ENCODE data around the gene RSAD1.

RSAD1 gene

DNA sequence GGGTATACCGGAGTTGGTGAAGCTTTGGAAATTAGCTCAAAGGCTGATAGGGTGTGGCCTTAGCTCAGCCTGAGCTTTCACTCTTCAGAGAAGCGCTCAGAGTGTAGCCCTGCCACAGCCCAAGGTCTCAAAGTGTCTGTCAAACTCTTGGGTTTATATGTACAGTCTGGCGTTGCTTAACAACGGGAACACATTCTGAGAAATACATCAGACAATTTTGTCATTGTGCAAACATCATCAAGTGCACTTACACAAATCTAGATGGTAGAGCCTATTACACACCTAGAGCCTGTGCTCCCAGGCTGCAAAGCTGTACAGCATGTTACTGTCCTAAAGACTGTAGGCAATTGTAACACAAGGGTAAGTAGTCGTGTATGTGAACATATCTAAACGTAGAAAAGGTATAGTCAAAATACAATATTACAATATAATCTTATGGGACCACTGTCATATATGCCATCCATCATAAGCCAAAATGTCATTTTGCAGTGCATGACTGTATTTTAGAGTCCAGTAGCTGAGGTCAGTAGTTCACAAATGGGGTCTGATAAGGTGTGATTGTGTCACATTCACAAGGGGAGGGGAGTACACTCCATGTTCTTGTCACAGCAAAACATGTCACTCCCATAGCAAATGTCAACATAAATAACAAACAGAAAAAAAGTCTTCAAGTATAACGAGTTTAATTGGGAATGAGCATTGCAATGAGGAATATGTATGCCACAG, 30.6 kb upstream of the RSAD1 start:
- Mint-ChIP-seq H3K9me3 (no peaks in the 10 kb centered on the region), H3K36me3 (ENCODE audit: low read depth) (no peaks in the 10 kb centered on the region), H3K27me3 (no peaks in the 10 kb centered on the region), H3K4me1 (no peaks in the 10 kb centered on the region), H3K27ac (no peak overlapping the region), H3K4me3 (no peak overlapping the region)
- DNase-seq (no peak), ATAC-seq (no peak)

DNA sequence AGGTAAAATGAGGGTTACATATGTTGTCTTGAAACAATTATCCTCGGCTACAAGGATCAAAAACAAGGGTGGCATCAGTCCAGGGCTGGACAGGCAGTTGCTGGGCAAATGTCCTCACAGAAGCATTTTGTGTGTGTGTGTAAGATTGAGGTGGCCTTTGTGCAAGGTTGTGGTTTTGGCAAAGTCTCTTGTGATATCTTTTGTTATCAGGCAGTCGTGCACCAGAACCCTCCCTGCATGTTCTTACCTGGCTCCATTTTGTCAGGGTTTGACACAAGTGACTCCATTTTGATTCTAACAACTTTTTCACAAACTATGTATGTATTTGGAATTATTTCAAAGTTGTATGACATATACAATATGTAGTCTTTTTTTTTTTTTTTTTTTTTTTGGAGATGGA, 30.0 kb upstream of the RSAD1 start:
- H3K4me1 Mint-ChIP-seq: no peaks in the 10 kb centered on the region
- no peak overlapping the region for H3K4me3 Mint-ChIP-seq
- no peaks in the 10 kb centered on the region for H3K36me3 Mint-ChIP-seq (ENCODE audit: low read depth)
- DNase-seq: no peak
- no peak overlapping the region for H3K27ac Mint-ChIP-seq
- no peaks in the 10 kb centered on the region for H3K9me3 Mint-ChIP-seq
- ATAC-seq: no peak
- H3K27me3 Mint-ChIP-seq: no peaks in the 10 kb centered on the region

GRCh38 chr17:50451943-50452629, 26.6 kb upstream of the RSAD1 start:
- Mint-ChIP-seq H3K27me3 (no peaks in the 10 kb centered on the region), H3K4me3 (no peak overlapping the region), H3K9me3 (no peaks in the 10 kb centered on the region), H3K36me3 (ENCODE audit: low read depth) (no peaks in the 10 kb centered on the region), H3K4me1 (no peaks in the 10 kb centered on the region), H3K27ac (no peak overlapping the region)
- no peak for ATAC-seq
- no peak for DNase-seq

- H3K9me3 Mint-ChIP-seq: no peaks in the 10 kb centered on the region
- ATAC-seq (no peak), DNase-seq (no peak)
- no peaks in the 10 kb centered on the region for H3K36me3 Mint-ChIP-seq (ENCODE audit: low read depth)
- no peaks in the 10 kb centered on the region for H3K4me1 Mint-ChIP-seq
- no peak overlapping the region for H3K4me3 Mint-ChIP-seq
- H3K27me3 Mint-ChIP-seq: no peaks in the 10 kb centered on the region
- no peak overlapping the region for H3K27ac Mint-ChIP-seq
Measured at GRCh38 chr17:50452630-50453300, 25.9 kb upstream of the RSAD1 start.

DNA sequence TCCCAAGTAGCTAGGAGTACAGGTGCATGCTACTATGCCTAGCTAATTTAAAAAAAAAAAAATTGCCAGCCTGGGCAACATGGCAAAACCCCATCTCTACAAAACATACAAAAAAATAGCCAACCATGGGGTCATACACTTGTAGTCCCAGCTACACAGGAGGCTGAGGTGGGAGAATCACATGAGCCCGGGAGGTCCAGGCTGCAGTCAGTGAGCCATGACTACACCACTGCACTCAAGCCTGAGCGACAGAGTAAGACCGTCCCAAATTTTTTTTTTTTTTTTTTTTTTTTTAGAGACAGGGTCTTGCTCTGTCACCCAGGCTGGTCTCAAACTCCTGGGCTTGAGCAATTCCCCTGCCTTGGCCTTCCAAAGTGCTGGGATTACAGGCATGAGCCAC, 24.8 kb upstream of the RSAD1 start:
- DNase-seq: no peak
- Mint-ChIP-seq H3K9me3 (no peaks in the 10 kb centered on the region), H3K27me3 (no peaks in the 10 kb centered on the region), H3K36me3 (ENCODE audit: low read depth) (no peaks in the 10 kb centered on the region), H3K4me3 (no peak overlapping the region), H3K27ac (no peak overlapping the region), H3K4me1 (no peaks in the 10 kb centered on the region)
- no peak for ATAC-seq

GRCh38 chr17:50457621-50458020, 21.0 kb upstream of the RSAD1 start:
- no peaks in the 10 kb centered on the region for H3K27me3 Mint-ChIP-seq
- no peaks in the 10 kb centered on the region for H3K9me3 Mint-ChIP-seq
- H3K36me3 Mint-ChIP-seq (ENCODE audit: low read depth): no peaks in the 10 kb centered on the region
- H3K27ac Mint-ChIP-seq: no peak overlapping the region
- H3K4me1 Mint-ChIP-seq: no peaks in the 10 kb centered on the region
- DNase-seq: no peak
- no peak for ATAC-seq
- H3K4me3 Mint-ChIP-seq: no peak overlapping the region

- H3K4me3 Mint-ChIP-seq: no peak overlapping the region
- H3K9me3 Mint-ChIP-seq: no peaks in the 10 kb centered on the region
- ATAC-seq (no peak), DNase-seq (no peak)
- no peaks in the 10 kb centered on the region for H3K36me3 Mint-ChIP-seq (ENCODE audit: low read depth)
- H3K27ac Mint-ChIP-seq: no peak overlapping the region
- no peaks in the 10 kb centered on the region for H3K27me3 Mint-ChIP-seq
- H3K4me1 Mint-ChIP-seq: no peaks in the 10 kb centered on the region
Measured at GRCh38 chr17:50458270-50458669, 20.4 kb upstream of the RSAD1 start.

DNA sequence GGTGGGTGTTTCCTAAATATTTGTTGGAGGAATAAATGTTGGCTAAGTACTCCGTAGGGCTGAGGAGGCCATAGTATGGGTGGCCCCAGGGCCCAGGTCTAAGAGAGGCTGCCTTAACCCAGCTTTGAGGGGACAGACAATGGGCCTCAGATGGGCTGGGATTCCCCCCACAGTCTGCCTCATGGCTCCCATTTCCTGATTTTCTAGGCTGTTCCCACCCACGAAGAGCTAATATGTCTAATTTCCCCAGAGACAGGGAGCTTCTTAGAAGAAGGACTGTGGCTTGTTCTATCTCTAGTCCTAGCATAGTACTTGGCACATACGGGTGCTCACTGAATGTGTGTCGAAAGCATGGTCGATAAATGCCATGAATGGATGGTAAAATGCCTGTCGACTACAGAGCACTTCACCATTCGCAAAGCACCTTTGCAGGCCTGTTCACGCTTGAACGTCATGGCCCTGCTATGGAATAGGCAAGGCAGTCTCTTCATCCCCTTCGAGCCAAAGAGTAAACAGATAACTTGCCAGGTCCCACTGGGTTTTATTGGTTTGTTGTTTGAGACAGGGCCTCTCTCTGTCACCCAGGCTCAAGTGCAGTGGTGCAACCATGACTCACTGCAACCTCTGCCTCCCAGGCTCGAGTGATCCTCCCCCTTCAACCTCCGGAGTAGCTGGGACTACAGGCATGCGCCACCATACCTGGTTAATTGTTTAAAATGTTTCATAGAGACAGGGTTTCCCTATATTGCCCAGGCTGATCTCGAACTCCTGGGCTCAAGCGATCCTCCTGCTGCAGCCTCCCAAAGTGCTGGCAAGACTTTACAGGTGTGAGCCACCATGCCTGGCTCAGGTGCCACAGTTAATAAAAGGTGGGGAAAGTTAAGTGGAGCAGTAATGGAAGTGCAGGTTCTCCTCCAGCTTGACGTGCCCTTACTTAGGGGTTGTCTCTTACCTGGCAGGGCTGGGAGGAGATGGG, 19.7 kb upstream of the RSAD1 start:
- no peak overlapping the region for H3K27ac Mint-ChIP-seq
- H3K4me3 Mint-ChIP-seq: no peak overlapping the region
- no peaks in the 10 kb centered on the region for H3K36me3 Mint-ChIP-seq (ENCODE audit: low read depth)
- H3K27me3 Mint-ChIP-seq: no peaks in the 10 kb centered on the region
- H3K9me3 Mint-ChIP-seq: no peaks in the 10 kb centered on the region
- no peak for ATAC-seq
- H3K4me1 Mint-ChIP-seq: no peaks in the 10 kb centered on the region
- DNase-seq: no peak

DNA sequence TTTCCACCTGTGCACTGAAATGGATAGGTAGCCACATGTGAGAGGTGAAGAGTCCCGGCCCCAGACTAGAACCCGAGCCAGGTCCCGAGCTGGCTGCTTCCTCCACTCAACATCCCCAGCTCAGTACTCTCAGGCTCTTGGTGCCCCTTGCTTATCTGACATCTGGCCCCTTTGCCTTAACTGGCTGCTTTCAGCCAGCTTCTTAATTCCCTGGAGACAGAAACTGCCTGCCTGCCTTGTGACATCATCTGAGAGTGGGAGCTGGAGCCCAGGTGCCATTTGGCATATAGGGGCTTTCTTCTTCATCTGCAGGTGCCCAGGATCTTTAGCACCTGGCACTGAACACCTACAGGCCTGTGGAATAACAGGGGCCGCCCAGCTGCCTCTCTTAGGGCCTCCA, 18.9 kb upstream of the RSAD1 start:
- Mint-ChIP-seq H3K27me3 (no peaks in the 10 kb centered on the region), H3K9me3 (no peaks in the 10 kb centered on the region), H3K27ac (no peak overlapping the region), H3K4me3 (no peak overlapping the region), H3K36me3 (ENCODE audit: low read depth) (no peaks in the 10 kb centered on the region), H3K4me1 (no peaks in the 10 kb centered on the region)
- ATAC-seq (no peak), DNase-seq (no peak)

- Mint-ChIP-seq H3K4me1 (no peaks in the 10 kb centered on the region), H3K27ac (no peak overlapping the region), H3K27me3 (no peaks in the 10 kb centered on the region), H3K4me3 (no peak overlapping the region), H3K36me3 (ENCODE audit: low read depth) (no peaks in the 10 kb centered on the region), H3K9me3 (no peaks in the 10 kb centered on the region)
- DNase-seq: no peak
- ATAC-seq: no peak
Measured at GRCh38 chr17:50460831-50461526, 17.7 kb upstream of the RSAD1 start.

DNA sequence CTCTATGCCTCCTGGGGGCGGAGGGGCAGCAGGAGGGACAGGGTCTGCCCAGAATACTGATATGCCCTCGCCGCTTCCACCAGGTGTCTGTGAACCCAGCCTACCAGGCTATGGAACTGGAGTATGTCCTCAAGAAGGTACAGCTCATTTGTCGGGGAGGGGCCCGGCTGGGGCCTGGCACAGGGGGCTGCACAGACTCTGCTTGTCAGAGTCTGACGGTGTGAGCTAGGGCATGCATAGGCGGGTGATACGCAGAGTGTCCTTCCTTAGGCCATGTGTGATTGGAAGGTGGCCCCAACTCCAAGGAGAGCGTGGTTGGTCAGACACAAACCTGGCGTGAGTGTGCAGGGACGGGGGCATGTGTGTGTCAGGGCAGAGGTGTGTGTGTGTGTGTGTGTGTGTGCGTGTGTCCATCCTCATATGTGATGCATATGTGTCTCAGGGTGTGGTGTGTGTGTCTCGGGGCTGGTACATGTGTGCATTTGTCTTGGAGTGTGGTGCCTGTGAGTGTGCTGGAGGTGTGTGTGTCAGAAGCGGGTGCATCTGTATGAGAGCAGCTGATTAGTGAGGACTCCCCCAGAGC, 17.0 kb upstream of the RSAD1 start:
- no peaks in the 10 kb centered on the region for H3K36me3 Mint-ChIP-seq (ENCODE audit: low read depth)
- DNase-seq: no peak
- H3K9me3 Mint-ChIP-seq: no peaks in the 10 kb centered on the region
- H3K27me3 Mint-ChIP-seq: no peaks in the 10 kb centered on the region
- H3K4me3 Mint-ChIP-seq: no peak overlapping the region
- no peaks in the 10 kb centered on the region for H3K4me1 Mint-ChIP-seq
- ATAC-seq: no peak
- no peak overlapping the region for H3K27ac Mint-ChIP-seq

- no peaks in the 10 kb centered on the region for H3K36me3 Mint-ChIP-seq (ENCODE audit: low read depth)
- no peaks in the 10 kb centered on the region for H3K4me1 Mint-ChIP-seq
- H3K4me3 Mint-ChIP-seq: no peak overlapping the region
- ATAC-seq (no peak), DNase-seq (no peak)
- no peaks in the 10 kb centered on the region for H3K9me3 Mint-ChIP-seq
- no peak overlapping the region for H3K27ac Mint-ChIP-seq
- peaks cover 6% of the 10 kb centered on the region for H3K27me3 Mint-ChIP-seq
Measured at GRCh38 chr17:50462446-50462845, 16.2 kb upstream of the RSAD1 start.

- no peak overlapping the region for H3K4me3 Mint-ChIP-seq
- peaks cover 17% of the 10 kb centered on the region for H3K27me3 Mint-ChIP-seq
- DNase-seq (no peak), ATAC-seq (no peak)
- peaks cover 2% of the 10 kb centered on the region for H3K4me1 Mint-ChIP-seq
- H3K27ac Mint-ChIP-seq: no peak overlapping the region
- H3K36me3 Mint-ChIP-seq (ENCODE audit: low read depth): no peaks in the 10 kb centered on the region
- H3K9me3 Mint-ChIP-seq: no peaks in the 10 kb centered on the region
Measured at GRCh38 chr17:50464121-50464520, 14.5 kb upstream of the RSAD1 start.

GRCh38 chr17:50464736-50465135, 13.9 kb upstream of the RSAD1 start:
- Mint-ChIP-seq H3K27me3 (peaks cover 20% of the 10 kb centered on the region), H3K36me3 (ENCODE audit: low read depth) (no peaks in the 10 kb centered on the region), H3K9me3 (no peaks in the 10 kb centered on the region), H3K4me3 (no peak overlapping the region), H3K4me1 (peaks cover 2% of the 10 kb centered on the region), H3K27ac (no peak overlapping the region)
- DNase-seq: no peak
- no peak for ATAC-seq

Measured in activated naive CD8-positive, alpha-beta T cell treated with anti-CD3 and anti-CD28 coated beads, Interleukin-2, amount 50 U/mL, for 24 hours (primary cell).